Fibroblast of lung (primary cell): ENCODE data around the gene TAS2R60. TPM values are rescaled to one million over a fixed set of nuclear protein-coding genes. Genes with fewer than 3 reads are reported as not detected.

Experiments
- DNase-seq, 2 donors: peaks; one replicate each; pipeline versions ENCODE4 v3.0.0 to v3.0.0-alpha.2; 2010; ENCODE audit warnings: low read depth in 2 of 2
- H2AFZ ChIP-seq: 2 replicates; pipeline ENCODE4 v1.5.1; 2012; ENCODE audit warnings: low read length, control low read depth, inconsistent platforms
- H3K27ac ChIP-seq: 2 replicates; pipeline ENCODE4 v1.5.1; 2011; ENCODE audit warnings: low read length, control low read depth; ENCODE audit not compliant: insufficient read depth
- H3K27me3 ChIP-seq: 2 replicates; pipeline ENCODE4 v1.5.1; 2011; ENCODE audit warnings: mild to moderate bottlenecking, low read length; ENCODE audit not compliant: control insufficient read depth, insufficient read depth
- H3K36me3 ChIP-seq: 2 replicates; pipeline ENCODE4 v1.5.1; 2011; ENCODE audit warnings: low read length; ENCODE audit not compliant: control insufficient read depth, insufficient read depth
- H3K4me1 ChIP-seq: 2 replicates; pipeline ENCODE4 v1.5.1; 2011; ENCODE audit warnings: low read length; ENCODE audit not compliant: control insufficient read depth, insufficient read depth; ENCODE audit errors: extremely low read depth
- H3K4me2 ChIP-seq: 2 replicates; pipeline ENCODE4 v1.5.1; 2011; ENCODE audit warnings: low read length, control low read depth; ENCODE audit not compliant: insufficient read depth; ENCODE audit errors: extremely low read depth
- H3K4me3 ChIP-seq, 4 experiments: fragments of 200-600 bp in 1 of 4; sonication (generic) in 1 of 4; replicated peaks in 1 of 4; 2 replicates each; pipeline ENCODE4 v1.5.1; 2011 to 2016; ENCODE audit warnings: low read length in 4 of 4, low read depth in 3 of 4, mild to moderate bottlenecking in 3 of 4, control low read depth in 2 of 4, inconsistent platforms in 1 of 4, mixed read lengths in 1 of 4; ENCODE audit not compliant: insufficient read depth in 1 of 4; ENCODE audit errors: control extremely low read depth in 1 of 4
- H3K79me2 ChIP-seq: 2 replicates; pipeline ENCODE4 v1.5.1; 2012; ENCODE audit warnings: mild to moderate bottlenecking, low read length, inconsistent platforms; ENCODE audit not compliant: control insufficient read depth, insufficient read depth
- H3K9ac ChIP-seq: 2 replicates; pipeline ENCODE4 v1.5.1; 2011; ENCODE audit warnings: mild to moderate bottlenecking, low read length, control low read depth; ENCODE audit not compliant: insufficient read depth
- H3K9me3 ChIP-seq: 2 replicates; pipeline ENCODE4 v1.5.1; 2012; ENCODE audit warnings: low read depth, low read length; ENCODE audit not compliant: control insufficient read depth, insufficient read depth
- H4K20me1 ChIP-seq: 2 replicates; pipeline ENCODE4 v1.5.1; 2011; ENCODE audit warnings: low read length; ENCODE audit not compliant: control insufficient read depth, insufficient read depth; ENCODE audit errors: extremely low read depth
- CTCF ChIP-seq, 2 donors: IDR thresholded peaks in 1 of 2; conservative IDR thresholded peaks in 1 of 2; 1 replicate in 1 of 2; 2 replicates in 1 of 2; pipeline ENCODE4 v1.5.1; 2011 to 2012; ENCODE audit warnings: low read length in 2 of 2, control low read depth in 1 of 2, inconsistent platforms in 1 of 2, low read depth in 1 of 2, mild to moderate bottlenecking in 1 of 2
- EZH2 ChIP-seq: IDR thresholded peaks from 2 replicates; pipeline ENCODE4 v1.5.1; 2012; ENCODE audit warnings: low read length, control low read depth, mild to moderate bottlenecking; ENCODE audit errors: missing control alignments
- polyA plus RNA-seq, 2 donors: library from polyadenylated mRNA; depleted of rRNA in 1 of 2; stranded (reverse) in 1 of 2; unstranded in 1 of 2; fragments of >200 nt; gene quantifications; 2 replicates each; pipeline ENCODE4 v1.2.1, GENCODE V29; 2011 to 2012; ENCODE audit warnings: missing spikeins in 1 of 2
- total RNA-seq: library from RNA; depleted of rRNA; stranded (reverse); fragments of >200 nt; gene quantifications from 2 replicates; pipeline ENCODE4 v1.2.1, GENCODE V29; 2014

The TAS2R60 gene
- total and polyA plus RNA-seq, 2 donors (not counting 1 experiment from before 2014, with no cell fraction given): not detected

- DNase-seq: peak; percentile 20 to 38
- Histone ChIP-seq H3K4me3 (no peak overlapping the region), H3K4me2 (no peak overlapping the region)
These were observed 13.2 kb upstream of the TAS2R60 start for GRCh38 chr7:143429770-143430698.

GRCh38 chr7:143431109-143431508, 12.1 kb upstream of the TAS2R60 start:
- H3K4me3 ChIP-seq: no peak overlapping the region
- no peaks in the 10 kb centered on the region for H3K36me3 ChIP-seq
- no peak overlapping the region for H3K4me2 ChIP-seq
- H3K27ac ChIP-seq: no peak overlapping the region
- H3K27me3 ChIP-seq: no peaks in the 10 kb centered on the region
- no peak overlapping the region for H2AFZ ChIP-seq
- no peaks in the 10 kb centered on the region for H3K79me2 ChIP-seq
- H3K9ac ChIP-seq: no peak overlapping the region
- peaks cover 5% of the 10 kb centered on the region for H3K4me1 ChIP-seq
- TF ChIP-seq EZH2 (no peak), CTCF (conservative IDR thresholded peaks at IDR 0.05 in 1 of 2, IDR thresholded peaks at IDR 0.05 in 1 of 2; ENCODE audit: low read depth in 1 of 2, low read length in 2 of 2) (no peak)
- H3K9me3 ChIP-seq: no peaks in the 10 kb centered on the region
- DNase-seq: no peak
- no peaks in the 10 kb centered on the region for H4K20me1 ChIP-seq

More at GRCh38 chr7:143429770-143430698, 13.2 kb upstream of the TAS2R60 start:
- H3K9me3 ChIP-seq: no peaks in the 10 kb centered on the region
- peak overlapping the region; percentile 47 for H3K27ac ChIP-seq
- no peaks in the 10 kb centered on the region for H3K36me3 ChIP-seq
- no peak for TF ChIP-seq CTCF (conservative IDR thresholded peaks at IDR 0.05 in 1 of 2, IDR thresholded peaks at IDR 0.05 in 1 of 2; ENCODE audit: low read depth in 1 of 2, low read length in 2 of 2)
- TF ChIP-seq EZH2: no peak
- H3K79me2 ChIP-seq: no peaks in the 10 kb centered on the region
- H3K9ac ChIP-seq: no peak overlapping the region
- no peaks in the 10 kb centered on the region for H3K27me3 ChIP-seq
- H2AFZ ChIP-seq: peak overlapping the region; percentile 16
- peaks cover 5% of the 10 kb centered on the region for H3K4me1 ChIP-seq
- no peaks in the 10 kb centered on the region for H4K20me1 ChIP-seq

GRCh38 chr7:143433759-143434158, 9.5 kb upstream of the TAS2R60 start:
- H3K79me2 ChIP-seq: no peaks in the 10 kb centered on the region
- no peak overlapping the region for H3K9ac ChIP-seq
- no peak for DNase-seq
- TF ChIP-seq EZH2: no peak
- no peak for TF ChIP-seq CTCF (conservative IDR thresholded peaks at IDR 0.05 in 1 of 2, IDR thresholded peaks at IDR 0.05 in 1 of 2; ENCODE audit: low read depth in 1 of 2, low read length in 2 of 2)
- H3K4me2 ChIP-seq: no peak overlapping the region
- H3K27ac ChIP-seq: no peak overlapping the region
- no peaks in the 10 kb centered on the region for H4K20me1 ChIP-seq
- no peaks in the 10 kb centered on the region for H3K36me3 ChIP-seq
- no peaks in the 10 kb centered on the region for H3K27me3 ChIP-seq
- no peaks in the 10 kb centered on the region for H3K9me3 ChIP-seq
- H2AFZ ChIP-seq: no peak overlapping the region
- H3K4me3 ChIP-seq: no peak overlapping the region
- peaks cover 5% of the 10 kb centered on the region for H3K4me1 ChIP-seq
